Fibroblast of villous mesenchyme (primary cell): ENCODE data around the gene KCNJ13. TPM values are rescaled to one million over a fixed set of nuclear protein-coding genes. Genes with fewer than 3 reads are reported as not detected.
A peak's percentile ranks its signal among the peaks of the same experiment; 100 is the strongest.

ENCODE experiments used
- DNase-seq: peaks from one replicate; pipeline ENCODE4 v3.0.0-alpha.2; 2010; ENCODE audit warnings: low read depth
- H3K4me3 ChIP-seq: 2 replicates; pipeline ENCODE4 v1.5.1; 2011; ENCODE audit warnings: low read depth, mild to moderate bottlenecking, low read length
- CTCF ChIP-seq: IDR thresholded peaks from 2 replicates; pipeline ENCODE4 v1.5.1; 2012; ENCODE audit warnings: low read depth, mild to moderate bottlenecking, low read length; ENCODE audit not compliant: insufficient read depth
- total RNA-seq: library from RNA; depleted of rRNA; stranded (reverse); fragments of >200 nt; gene quantifications from 2 replicates; pipeline ENCODE4 v1.2.3, GENCODE V29; 2012

Gene KCNJ13
- not detected in 2 replicates for total RNA-seq

GRCh38 chr2:232776435-232776834 lies at the start of gene KCNJ13:
KCNJ13 (minus strand) TSS chr2:232776565; CDS start chr2:232771362, 5,203 bp downstream.
- no peak within 1 kb of the TSS for H3K4me3 ChIP-seq
- DNase-seq: peak; percentile 87
- TF ChIP-seq CTCF: no peak

GRCh38 chr2:232817756-232818155 lies 41.4 kb upstream of the KCNJ13 start:
- H3K4me3 ChIP-seq: no peak overlapping the region
- TF ChIP-seq CTCF: no peak
- DNase-seq: no peak

GRCh38 chr2:232816657-232817056 lies 40.3 kb upstream of the KCNJ13 start:
- no peak overlapping the region for H3K4me3 ChIP-seq
- no peak for DNase-seq
- TF ChIP-seq CTCF: no peak

GRCh38 chr2:232815569-232815968 lies 39.2 kb upstream of the KCNJ13 start:
- DNase-seq: peak; percentile 41

GRCh38 chr2:232810444-232810843 lies 34.1 kb upstream of the KCNJ13 start:
- DNase-seq: no peak
- H3K4me3 ChIP-seq: no peak overlapping the region
- no peak for TF ChIP-seq CTCF

More at GRCh38 chr2:232815569-232815968, 39.2 kb upstream of the KCNJ13 start:
- no peak for TF ChIP-seq CTCF
- H3K4me3 ChIP-seq: no peak overlapping the region

- H3K4me3 ChIP-seq: no peak overlapping the region
- no peak for DNase-seq
- no peak for TF ChIP-seq CTCF
Observed at GRCh38 chr2:232809349-232810124, 33.2 kb upstream of the KCNJ13 start.
